Measurements from ENCODE around the gene UBE2E3.

GRCh38 chr2:180952082-180952481 is 28.3 kb upstream of the UBE2E3 start:
- TF ChIP-seq, protein P1, sequence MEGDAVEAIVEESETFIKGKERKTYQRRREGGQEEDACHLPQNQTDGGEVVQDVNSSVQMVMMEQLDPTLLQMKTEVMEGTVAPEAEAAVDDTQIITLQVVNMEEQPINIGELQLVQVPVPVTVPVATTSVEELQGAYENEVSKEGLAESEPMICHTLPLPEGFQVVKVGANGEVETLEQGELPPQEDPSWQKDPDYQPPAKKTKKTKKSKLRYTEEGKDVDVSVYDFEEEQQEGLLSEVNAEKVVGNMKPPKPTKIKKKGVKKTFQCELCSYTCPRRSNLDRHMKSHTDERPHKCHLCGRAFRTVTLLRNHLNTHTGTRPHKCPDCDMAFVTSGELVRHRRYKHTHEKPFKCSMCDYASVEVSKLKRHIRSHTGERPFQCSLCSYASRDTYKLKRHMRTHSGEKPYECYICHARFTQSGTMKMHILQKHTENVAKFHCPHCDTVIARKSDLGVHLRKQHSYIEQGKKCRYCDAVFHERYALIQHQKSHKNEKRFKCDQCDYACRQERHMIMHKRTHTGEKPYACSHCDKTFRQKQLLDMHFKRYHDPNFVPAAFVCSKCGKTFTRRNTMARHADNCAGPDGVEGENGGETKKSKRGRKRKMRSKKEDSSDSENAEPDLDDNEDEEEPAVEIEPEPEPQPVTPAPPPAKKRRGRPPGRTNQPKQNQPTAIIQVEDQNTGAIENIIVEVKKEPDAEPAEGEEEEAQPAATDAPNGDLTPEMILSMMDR (IDR thresholded peaks at IDR 0.05) = no peak
- TF ChIP-seq POLR2A (IDR thresholded peaks at IDR 0.05) = no peak
- TF ChIP-seq EP300 (IDR thresholded peaks at IDR 0.05) = no peak
